Measurements from ENCODE around the gene ZNF629.

ZNF629 gene

GRCh38 chr16:30736995-30737793, 49.8 kb downstream of the ZNF629 start:
- no peak for TF ChIP-seq CTCF (IDR thresholded peaks at IDR 0.05; ENCODE audit: borderline replicate concordance, control extremely low read depth, extremely low read depth, insufficient read depth, missing control alignments)
- no peak for DNase-seq (ENCODE audit: low spot score)
- in situ Hi-C loops (cut with MboI; ENCODE audit: low sequenced_read_pairs, unreplicated experiment): no loop called here

- DNase-seq (ENCODE audit: low spot score): no peak
- in situ Hi-C loops (cut with MboI; ENCODE audit: low sequenced_read_pairs, unreplicated experiment): no loop called here
These were observed 55.6 kb downstream of the ZNF629 start for GRCh38 chr16:30731411-30731810.

GRCh38 chr16:30728899-30729672, 57.9 kb downstream of the ZNF629 start:
- no peak for TF ChIP-seq CTCF (IDR thresholded peaks at IDR 0.05; ENCODE audit: borderline replicate concordance, control extremely low read depth, extremely low read depth, insufficient read depth, missing control alignments)
- in situ Hi-C loops (cut with MboI; ENCODE audit: low sequenced_read_pairs, unreplicated experiment): no loop called here
- no peak for DNase-seq (ENCODE audit: low spot score)

More at GRCh38 chr16:30731411-30731810, 55.6 kb downstream of the ZNF629 start:
- no peak for TF ChIP-seq CTCF (IDR thresholded peaks at IDR 0.05; ENCODE audit: borderline replicate concordance, control extremely low read depth, extremely low read depth, insufficient read depth, missing control alignments)
